Neuronal stem cell (in vitro differentiated cells): ENCODE measurements around the gene LYPD6.

Source experiments
- DNase-seq: peaks from one replicate; pipeline ENCODE4 v3.0.0-alpha.2; 2013; ENCODE audit warnings: low spot score
- H2AFZ ChIP-seq: one replicate; pipeline ENCODE4 v1.6.1; 2013; ENCODE audit warnings: mild to moderate bottlenecking, low read length, inconsistent platforms
- H2AK5ac ChIP-seq: 2 replicates; pipeline ENCODE4 v1.6.1; 2013; ENCODE audit warnings: low read depth, mild to moderate bottlenecking, inconsistent platforms, low read length, moderate library complexity, mixed read lengths
- H2BK120ac ChIP-seq: 2 replicates; pipeline ENCODE4 v1.6.1; 2013; ENCODE audit warnings: low read depth, mild to moderate bottlenecking, inconsistent platforms, low read length, moderate library complexity, mixed read lengths
- H2BK12ac ChIP-seq: one replicate; pipeline ENCODE4 v1.6.1; 2013; ENCODE audit warnings: low read length, inconsistent platforms
- H2BK15ac ChIP-seq: 2 replicates; pipeline ENCODE4 v1.6.1; 2013; ENCODE audit warnings: mild to moderate bottlenecking, low read length, inconsistent platforms, mixed read lengths
- H2BK5ac ChIP-seq: one replicate; pipeline ENCODE4 v1.6.1; 2013; ENCODE audit warnings: inconsistent platforms, mild to moderate bottlenecking, low read length, moderate library complexity
- H3K14ac ChIP-seq: one replicate; pipeline ENCODE4 v1.6.1; 2013; ENCODE audit warnings: low read length, inconsistent platforms
- H3K18ac ChIP-seq: 2 replicates; pipeline ENCODE4 v1.6.1; 2013; ENCODE audit warnings: low read length, inconsistent platforms
- H3K23ac ChIP-seq: 2 replicates; pipeline ENCODE4 v1.6.1; 2013; ENCODE audit warnings: low read depth, mild to moderate bottlenecking, mixed read lengths, low read length, inconsistent platforms; ENCODE audit not compliant: poor library complexity
- H3K27ac ChIP-seq: replicated peaks from 3 replicates; pipeline ENCODE4 v1.5.1; 2013; ENCODE audit warnings: low read length, inconsistent platforms
- H3K27me3 ChIP-seq, 3 experiments: 2 replicates each; pipeline ENCODE4 v1.6.1; 2013; ENCODE audit warnings: low read length in 3 of 3, mild to moderate bottlenecking in 2 of 3, inconsistent platforms in 1 of 3, low read depth in 1 of 3, mixed read lengths in 1 of 3, moderate library complexity in 1 of 3; ENCODE audit not compliant: control insufficient read depth in 3 of 3, insufficient read depth in 3 of 3
- H3K36me3 ChIP-seq, 2 donors: replicated peaks in 1 of 2; 2 replicates each; pipeline ENCODE4 v1.6.1; 2013; ENCODE audit warnings: low read length in 2 of 2; ENCODE audit not compliant: control insufficient read depth in 2 of 2, insufficient read depth in 2 of 2
- H3K4ac ChIP-seq: 2 replicates; pipeline ENCODE4 v1.6.1; 2013; ENCODE audit warnings: inconsistent platforms, mild to moderate bottlenecking, low read length, moderate library complexity
- H3K4me1 ChIP-seq, 2 donors: 1 replicate in 1 of 2; 2 replicates in 1 of 2; pipeline ENCODE4 v1.6.1; 2013; ENCODE audit warnings: low read length in 2 of 2, low read depth in 1 of 2; ENCODE audit not compliant: control insufficient read depth in 2 of 2, insufficient read depth in 1 of 2
- H3K4me2 ChIP-seq: one replicate; pipeline ENCODE4 v1.6.1; 2013; ENCODE audit warnings: mild to moderate bottlenecking, low read length, inconsistent platforms; ENCODE audit not compliant: insufficient read depth, poor library complexity, severe bottlenecking
- H3K4me3 ChIP-seq, 2 donors: 2 replicates each; pipeline ENCODE4 v1.5.1; 2013; ENCODE audit warnings: low read length in 2 of 2, mild to moderate bottlenecking in 2 of 2, inconsistent platforms in 1 of 2, moderate library complexity in 1 of 2
- H3K79me1 ChIP-seq: one replicate; pipeline ENCODE4 v1.6.1; 2013; ENCODE audit warnings: low read depth, mild to moderate bottlenecking, inconsistent platforms, low read length, moderate library complexity
- H3K9ac ChIP-seq: one replicate; pipeline ENCODE4 v1.6.1; 2013; ENCODE audit warnings: mild to moderate bottlenecking, low read depth, low read length, inconsistent platforms; ENCODE audit not compliant: poor library complexity
- H3K9me3 ChIP-seq, 2 donors: replicated peaks in 1 of 2; 2 replicates each; pipeline versions ENCODE3 to v1.6.1; 2013; ENCODE audit warnings: low read length in 2 of 2, mild to moderate bottlenecking in 2 of 2, inconsistent platforms in 1 of 2, low read depth in 1 of 2, mixed read lengths in 1 of 2, moderate library complexity in 1 of 2; ENCODE audit not compliant: control insufficient read depth in 2 of 2, insufficient read depth in 1 of 2
- H4K8ac ChIP-seq: one replicate; pipeline ENCODE4 v1.6.1; 2013; ENCODE audit warnings: low read depth, mild to moderate bottlenecking, inconsistent platforms, low read length, moderate library complexity
- H4K91ac ChIP-seq: one replicate; pipeline ENCODE4 v1.6.1; 2013; ENCODE audit warnings: low read length, low read depth, mild to moderate bottlenecking, inconsistent platforms; ENCODE audit not compliant: poor library complexity
- WGBS, 2 donors: extraction: QIAGEN DNeasy Blood & Tissue Kit; methylation state at CpG; one replicate each; pipeline ENCODE4 v1.1.7; 2013; ENCODE audit warnings: missing lambda C conversion rate in 2 of 2, mixed read lengths in 1 of 2; ENCODE audit not compliant: insufficient read length in 2 of 2, insufficient replicate concordance in 1 of 2; ENCODE audit errors: extremely low coverage in 2 of 2; 5-methylcytosine and 5-hydroxymethylcytosine counted together

The LYPD6 gene

GRCh38 chr2:149353421-149353820 lies 23.0 kb downstream of the LYPD6 start:
- no peaks in the 10 kb centered on the region for H3K27me3 ChIP-seq
- no peak overlapping the region for H4K91ac ChIP-seq
- H3K4me3 ChIP-seq, result no peak overlapping the region
- no peaks in the 10 kb centered on the region for H3K79me1 ChIP-seq
- H3K23ac ChIP-seq, result no peak overlapping the region
- no peak overlapping the region for H3K9ac ChIP-seq
- H3K4me1 ChIP-seq, result peaks cover 0 to 2% of the 10 kb centered on the region in 2 donors
- no peak overlapping the region for H3K27ac ChIP-seq
- no peaks in the 10 kb centered on the region for H3K9me3 ChIP-seq
- no peak overlapping the region for H2AFZ ChIP-seq
- H4K8ac ChIP-seq, result no peak overlapping the region
- no peaks in the 10 kb centered on the region for H3K36me3 ChIP-seq
- no peak overlapping the region for H2BK15ac ChIP-seq
- H3K4me2 ChIP-seq, result no peak overlapping the region
- H2AK5ac ChIP-seq, result no peak overlapping the region
- no peak overlapping the region for H2BK5ac ChIP-seq
- no CpG with 5 or more reads among the region's 3 CpGs for WGBS, 2 donors
- H2BK120ac ChIP-seq, result no peak overlapping the region
- no peak overlapping the region for H2BK12ac ChIP-seq
- H3K14ac ChIP-seq, result no peak overlapping the region
- H3K4ac ChIP-seq, result no peak overlapping the region
- DNase-seq, result no peak
- no peak overlapping the region for H3K18ac ChIP-seq

GRCh38 chr2:149355716-149356422 lies 25.5 kb downstream of the LYPD6 start:
- Histone ChIP-seq H2AK5ac (no peak overlapping the region), H3K9me3 (no peaks in the 10 kb centered on the region), H3K14ac (no peak overlapping the region), H4K8ac (no peak overlapping the region), H2BK12ac (no peak overlapping the region), H3K18ac (no peak overlapping the region), H3K79me1 (no peaks in the 10 kb centered on the region), H2BK120ac (no peak overlapping the region), H3K27ac (no peak overlapping the region), H2BK15ac (no peak overlapping the region), H2AFZ (no peak overlapping the region), H3K9ac (no peak overlapping the region), H3K23ac (no peak overlapping the region), H3K27me3 (no peaks in the 10 kb centered on the region), H3K36me3 (no peaks in the 10 kb centered on the region), H3K4me3 (no peak overlapping the region), H3K4me2 (no peak overlapping the region), H4K91ac (no peak overlapping the region), H3K4ac (no peak overlapping the region), H3K4me1 (peaks cover 0 to 4% of the 10 kb centered on the region in 2 donors), H2BK5ac (no peak overlapping the region)
- WGBS, 2 donors, result no CpG with 5 or more reads among the region's 4 CpGs
- no peak for DNase-seq

- H3K23ac ChIP-seq, result no peak overlapping the region
- H3K4me3 ChIP-seq, result no peak overlapping the region
- H3K14ac ChIP-seq, result no peak overlapping the region
- no peak overlapping the region for H3K27ac ChIP-seq
- H2BK15ac ChIP-seq, result no peak overlapping the region
- H3K79me1 ChIP-seq, result no peaks in the 10 kb centered on the region
- H3K4me2 ChIP-seq, result no peak overlapping the region
- H3K4ac ChIP-seq, result no peak overlapping the region
- H4K91ac ChIP-seq, result no peak overlapping the region
- H3K27me3 ChIP-seq, result no peaks in the 10 kb centered on the region
- DNase-seq, result no peak
- no peak overlapping the region for H2BK12ac ChIP-seq
- H3K4me1 ChIP-seq, result peaks cover 0 to 4% of the 10 kb centered on the region in 2 donors
- no peak overlapping the region for H2AK5ac ChIP-seq
- no peak overlapping the region for H3K9ac ChIP-seq
- H3K36me3 ChIP-seq, result no peaks in the 10 kb centered on the region
- H3K18ac ChIP-seq, result no peak overlapping the region
- no peak overlapping the region for H4K8ac ChIP-seq
- H2AFZ ChIP-seq, result no peak overlapping the region
- H2BK120ac ChIP-seq, result no peak overlapping the region
- no peak overlapping the region for H2BK5ac ChIP-seq
- H3K9me3 ChIP-seq, result no peaks in the 10 kb centered on the region
Observed at GRCh38 chr2:149357058-149357457, 26.7 kb downstream of the LYPD6 start.

- H3K27me3 ChIP-seq, result no peaks in the 10 kb centered on the region
- no CpG with 5 or more reads among the region's 1 CpG for WGBS, 2 donors
- H2BK120ac ChIP-seq, result no peak overlapping the region
- H2BK12ac ChIP-seq, result no peak overlapping the region
- H3K4ac ChIP-seq, result no peak overlapping the region
- no peak overlapping the region for H3K4me2 ChIP-seq
- peaks cover 0 to 3% of the 10 kb centered on the region in 2 donors for H3K4me1 ChIP-seq
- no peak overlapping the region for H3K18ac ChIP-seq
- DNase-seq, result no peak
- no peak overlapping the region for H2AFZ ChIP-seq
- no peak overlapping the region for H3K23ac ChIP-seq
- H2BK15ac ChIP-seq, result no peak overlapping the region
- no peaks in the 10 kb centered on the region for H3K36me3 ChIP-seq
- no peak overlapping the region for H4K8ac ChIP-seq
- H3K79me1 ChIP-seq, result no peaks in the 10 kb centered on the region
- no peak overlapping the region for H2BK5ac ChIP-seq
- no peak overlapping the region for H3K4me3 ChIP-seq
- no peak overlapping the region for H3K9ac ChIP-seq
- no peak overlapping the region for H2AK5ac ChIP-seq
- no peaks in the 10 kb centered on the region for H3K9me3 ChIP-seq
- no peak overlapping the region for H4K91ac ChIP-seq
- no peak overlapping the region for H3K27ac ChIP-seq
- H3K14ac ChIP-seq, result no peak overlapping the region
Observed at GRCh38 chr2:149360106-149360505, 29.7 kb downstream of the LYPD6 start.
